H1 (cell line): Measurements from ENCODE around the gene CLEC2B. TPM values are rescaled to one million over a fixed set of nuclear protein-coding genes. Genes with fewer than 3 reads are reported as not detected.

ENCODE experiments used
- CTCF ChIA-PET: fragments of 300-600 bp; sonication (Branson Sonifier 250); formaldehyde crosslinking; loops from one replicate; lab custom pipeline; 2021; ENCODE audit not compliant: partially characterized antibody; lab: Charles Lee
- POLR2A ChIA-PET: fragments of 300-600 bp; sonication (Branson Sonifier 250); formaldehyde crosslinking; loops from one replicate; lab custom pipeline; 2021; ENCODE audit warnings: inconsistent platforms; ENCODE audit not compliant: partially characterized antibody; lab: Charles Lee
- DNase-seq, 2 experiments: peaks; one replicate each; pipeline versions ENCODE4 v3.0.0 to v3.0.0-alpha.2; 2010 to 2022; ENCODE audit warnings: low spot score in 2 of 2, low read depth in 1 of 2, mixed read lengths in 1 of 2
- FAIRE-seq: peaks from 2 replicates; lab custom pipeline; 2011; peaks lifted over from hg19 to GRCh38; lab: Jason Lieb, UNC
- H2AFZ ChIP-seq: 2 replicates; pipeline ENCODE4 v1.8.1; 2012; ENCODE audit warnings: low read length, inconsistent platforms
- H2AK5ac ChIP-seq: 2 replicates; pipeline ENCODE4 v1.6.1; 2013; ENCODE audit warnings: low read depth, low read length
- H2BK120ac ChIP-seq: replicated peaks from 2 replicates; pipeline ENCODE3; 2013; ENCODE audit warnings: low read depth, low read length, inconsistent platforms
- H2BK12ac ChIP-seq: 2 replicates; pipeline ENCODE4 v1.6.1; 2013; ENCODE audit warnings: low read depth, low read length
- H2BK15ac ChIP-seq: 2 replicates; pipeline ENCODE4 v1.6.1; 2013; ENCODE audit warnings: low read length
- H2BK20ac ChIP-seq: 2 replicates; pipeline ENCODE4 v1.6.1; 2013; ENCODE audit warnings: low read length
- H2BK5ac ChIP-seq: 2 replicates; pipeline ENCODE4 v1.6.1; 2013; ENCODE audit warnings: low read depth, low read length
- H3K14ac ChIP-seq: 2 replicates; pipeline ENCODE4 v1.6.1; 2013; ENCODE audit warnings: inconsistent platforms; ENCODE audit not compliant: insufficient read length
- H3K18ac ChIP-seq: 2 replicates; pipeline ENCODE4 v1.6.1; 2013; ENCODE audit warnings: low read length; ENCODE audit errors: extremely low read depth
- H3K23ac ChIP-seq: 2 replicates; pipeline ENCODE4 v1.6.1; 2013; ENCODE audit warnings: inconsistent platforms; ENCODE audit not compliant: insufficient read length
- H3K23me2 ChIP-seq: 2 replicates; pipeline ENCODE4 v1.6.1; 2013; ENCODE audit warnings: low read depth, low read length
- H3K27ac ChIP-seq: 2 replicates; pipeline ENCODE4 v1.6.1; 2011; ENCODE audit warnings: low read depth, low read length, inconsistent platforms
- H3K27me3 ChIP-seq, 4 experiments: replicated peaks in 1 of 4; 1 replicate in 1 of 4; 2 replicates in 3 of 4; pipeline versions ENCODE4 v1.6.1 to v1.8.1; 2011 to 2013; ENCODE audit warnings: low read length in 3 of 4, mild to moderate bottlenecking in 3 of 4, inconsistent platforms in 2 of 4, mixed read lengths in 2 of 4, moderate library complexity in 1 of 4; ENCODE audit not compliant: control insufficient read depth in 3 of 4, insufficient read depth in 3 of 4; ENCODE audit errors: extremely low read depth in 1 of 4
- H3K36me3 ChIP-seq, 4 experiments: 2 replicates each; pipeline versions ENCODE4 v1.6.1 to v1.8.1; 2011 to 2013; ENCODE audit warnings: mild to moderate bottlenecking in 4 of 4, low read length in 3 of 4, moderate library complexity in 2 of 4, control low read depth in 1 of 4, inconsistent platforms in 1 of 4; ENCODE audit not compliant: insufficient read depth in 4 of 4, control insufficient read depth in 2 of 4
- H3K4ac ChIP-seq: replicated peaks from 2 replicates; pipeline ENCODE3; 2013; ENCODE audit warnings: low read length, low read depth, mixed read lengths, inconsistent platforms; ENCODE audit not compliant: insufficient read length
- H3K4me1 ChIP-seq, 4 experiments: replicated peaks in 1 of 4; 1 replicate in 1 of 4; 2 replicates in 3 of 4; pipeline versions ENCODE4 v1.6.1 to v1.8.1; 2011 to 2013; ENCODE audit warnings: low read length in 3 of 4, inconsistent platforms in 2 of 4, mixed read lengths in 1 of 4; ENCODE audit not compliant: insufficient read depth in 4 of 4, control insufficient read depth in 3 of 4
- H3K4me2 ChIP-seq, 2 experiments: 2 replicates each; pipeline versions ENCODE4 v1.6.1 to v1.8.1; 2011 to 2013; ENCODE audit warnings: low read depth in 2 of 2, low read length in 2 of 2, control low read depth in 1 of 2, inconsistent platforms in 1 of 2, mild to moderate bottlenecking in 1 of 2; ENCODE audit not compliant: insufficient read depth in 1 of 2
- H3K4me3 ChIP-seq, 4 experiments: fragments of 200-600, 300-600 bp in 1 of 4; sonication (generic), shearing (Covaris generic), sonication (Bioruptor Twin) in 1 of 4; 2 replicates each; pipeline versions ENCODE4 v1.5.1 to v1.8.1; 2011 to 2016; ENCODE audit warnings: low read length in 4 of 4, low read depth in 3 of 4, control low read depth in 2 of 4, inconsistent platforms in 2 of 4, mild to moderate bottlenecking in 2 of 4, mixed read lengths in 1 of 4, moderate library complexity in 1 of 4; ENCODE audit not compliant: insufficient read depth in 2 of 4; ENCODE audit errors: extremely low read depth in 1 of 4
- H3K56ac ChIP-seq: replicated peaks from 2 replicates; pipeline ENCODE3; 2013; ENCODE audit warnings: low read depth, mild to moderate bottlenecking, mixed read lengths, low read length, inconsistent platforms; ENCODE audit not compliant: insufficient read length
- H3K79me1 ChIP-seq: 2 replicates; pipeline ENCODE4 v1.6.1; 2013; ENCODE audit warnings: low read depth, low read length, control low read depth
- H3K79me2 ChIP-seq, 2 experiments: 2 replicates each; pipeline versions ENCODE4 v1.6.1 to v1.8.1; 2012 to 2013; ENCODE audit warnings: low read length in 2 of 2, mild to moderate bottlenecking in 2 of 2, inconsistent platforms in 1 of 2; ENCODE audit not compliant: insufficient read depth in 2 of 2, control insufficient read depth in 1 of 2
- H3K9ac ChIP-seq, 4 experiments: replicated peaks in 1 of 4; 1 replicate in 1 of 4; 2 replicates in 3 of 4; pipeline versions ENCODE4 v1.6.1 to v1.8.1; 2011 to 2013; ENCODE audit warnings: low read depth in 3 of 4, low read length in 3 of 4, control low read depth in 2 of 4, mild to moderate bottlenecking in 2 of 4, moderate library complexity in 2 of 4, inconsistent platforms in 1 of 4; ENCODE audit errors: extremely low read depth in 1 of 4
- H3K9me3 ChIP-seq, 2 experiments: 2 replicates each; pipeline versions ENCODE4 v1.6.1 to v1.8.1; 2012 to 2013; ENCODE audit warnings: mild to moderate bottlenecking in 2 of 2, moderate library complexity in 2 of 2, control low read depth in 1 of 2, inconsistent platforms in 1 of 2, low read depth in 1 of 2, low read length in 1 of 2, mixed read lengths in 1 of 2; ENCODE audit not compliant: insufficient read depth in 2 of 2
- H4K20me1 ChIP-seq, 2 experiments: replicated peaks in 1 of 2; 2 replicates each; pipeline versions ENCODE3 to v1.8.1; 2011 to 2013; ENCODE audit warnings: inconsistent platforms in 2 of 2, low read length in 2 of 2, mild to moderate bottlenecking in 1 of 2; ENCODE audit not compliant: insufficient read depth in 2 of 2, control insufficient read depth in 1 of 2
- H4K5ac ChIP-seq: 2 replicates; pipeline ENCODE4 v1.6.1; 2013; ENCODE audit warnings: low read length, low read depth, mixed read lengths, inconsistent platforms; ENCODE audit not compliant: insufficient read length
- H4K8ac ChIP-seq: 2 replicates; pipeline ENCODE4 v1.8.0; 2013; ENCODE audit warnings: mild to moderate bottlenecking, moderate library complexity, low read length, inconsistent platforms; ENCODE audit not compliant: insufficient read depth; ENCODE audit errors: extremely low read depth
- H4K91ac ChIP-seq: replicated peaks from 2 replicates; pipeline ENCODE3; 2013; ENCODE audit warnings: low read length, mixed read lengths, inconsistent platforms; ENCODE audit not compliant: insufficient read length
- HDAC6 ChIP-seq: IDR thresholded peaks from one replicate; pipeline ENCODE4 v1.7.1; 2012; ENCODE audit warnings: low read depth, mild to moderate bottlenecking, inconsistent platforms, low read length, moderate library complexity
- WGBS, 2 experiments: shearing (Covaris generic) in 1 of 2; methylation state at CpG; one replicate each; pipeline versions ENCODE4 v1.1.6 to v1.1.7; 2013 to 2015; ENCODE audit warnings: low lambda C conversion rate in 2 of 2, mixed read lengths in 2 of 2, inconsistent platforms in 1 of 2, low coverage in 1 of 2, missing lambda C conversion rate in 1 of 2; ENCODE audit not compliant: insufficient replicate concordance in 2 of 2, insufficient coverage in 1 of 2, insufficient read length in 1 of 2; ENCODE audit errors: extremely low coverage in 1 of 2, missing lambda C conversion rate in 1 of 2; 5-methylcytosine and 5-hydroxymethylcytosine counted together
- polyA plus RNA-seq, 7 experiments: library from polyadenylated mRNA; depleted of rRNA in 3 of 7; stranded (reverse) in 5 of 7; unstranded in 2 of 7; fragments of >200 nt in 5 of 7; fragments of 200-250 nt in 2 of 7; gene quantifications; 1 replicate in 5 of 7; 2 replicates in 1 of 7; 4 replicates in 1 of 7; pipeline versions ENCODE4 v1.2.1 to v1.2.3, GENCODE V29; 2011 to 2013; ENCODE audit warnings: missing spikeins in 2 of 7, mixed read lengths in 2 of 7
- total RNA-seq: library from RNA; stranded (reverse); fragmentation: NEBNext Ultra II Directional; extraction: Animal tissue kit (Norgen Biotek cat#: 25700); gene quantifications from 2 replicates; pipeline ENCODE4 v1.2.1, GENCODE V29; 2021

Gene CLEC2B
- total and polyA plus RNA-seq, 2 of the 8 experiments (the other 6 are each of a cell fraction or from before 2014, with no cell fraction given), result not detected

- CTCF ChIA-PET, result interaction anchor here (1.4 to 1.5 kb wide), 2 partner anchors 38 to 101 kb away, joined by 4 read pairs; no protein-coding TSS in a partner anchor
- WGBS, 2 experiments, result 94% methylated on average over 2 of the region's 2 CpGs; no CpG with 5 or more reads in 1 of the 2 experiments
- Histone ChIP-seq H3K14ac (no peak overlapping the region), H2BK5ac (no peak overlapping the region), H3K18ac (no peak overlapping the region; the same call in 1 of the 2 replicates), H3K4me3 (no peak overlapping the region)
- no peak for TF ChIP-seq HDAC6
- TF ChIP-seq, all 59 proteins: peak for 0
- Histone ChIP-seq H2AFZ (no peak overlapping the region), H3K4me2 (no peak overlapping the region), H2BK12ac (no peak overlapping the region), H3K23ac (peak overlapping the region; percentile 87), H3K79me1 (no peaks in the 10 kb centered on the region), H2BK20ac (no peak overlapping the region), H4K20me1 (no peaks in the 10 kb centered on the region), H2AK5ac (no peak overlapping the region), H3K9me3 (no peaks in the 10 kb centered on the region), H3K27ac (no peak overlapping the region), H3K56ac (no peak overlapping the region), H2BK120ac (no peak overlapping the region), H3K27me3 (no peaks in the 10 kb centered on the region), H3K79me2 (no peaks in the 10 kb centered on the region), H4K8ac (no peak overlapping the region), H3K23me2 (no peaks in the 10 kb centered on the region), H2BK15ac (no peak overlapping the region), H4K91ac (no peak overlapping the region), H3K36me3 (no peaks in the 10 kb centered on the region), H3K4ac (no peak overlapping the region), H4K5ac (no peak overlapping the region), H3K4me1 (no peaks in the 10 kb centered on the region), H3K9ac (no peak overlapping the region)
- FAIRE-seq (no peak), DNase-seq (no peak)
- POLR2A ChIA-PET, result no interaction called here
These were observed 17.2 kb downstream of the CLEC2B start for GRCh38 chr12:9851927-9852326.
